ENCODE results near the gene CNN1.
"Not testable (repeated sequence)": the region's sequence is repeated elsewhere in the genome, so short reads cannot be mapped to it uniquely, and the experiment has no call there.

The CNN1 gene

DNA sequence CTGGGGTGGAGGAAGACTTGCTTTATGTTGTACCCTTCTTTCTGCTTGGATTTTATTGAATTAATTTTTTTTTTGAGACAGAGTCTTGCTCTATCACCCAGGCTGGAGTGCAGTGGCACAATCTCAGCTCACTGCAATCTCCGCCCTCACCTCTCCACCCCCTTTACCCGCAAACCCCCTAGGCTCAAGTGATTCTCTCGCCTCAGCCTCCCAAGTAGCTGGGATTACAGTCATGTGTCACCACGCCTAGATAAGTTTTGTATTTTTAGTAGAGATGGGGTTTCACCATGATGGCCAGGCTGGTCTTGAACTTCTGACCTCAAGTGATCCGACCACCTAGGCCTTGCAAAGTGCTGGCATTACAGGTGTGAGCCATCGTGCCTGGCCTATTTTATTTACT, 34.7 kb downstream of the CNN1 start:
- DNase-seq, result not testable (repeated sequence)

DNA sequence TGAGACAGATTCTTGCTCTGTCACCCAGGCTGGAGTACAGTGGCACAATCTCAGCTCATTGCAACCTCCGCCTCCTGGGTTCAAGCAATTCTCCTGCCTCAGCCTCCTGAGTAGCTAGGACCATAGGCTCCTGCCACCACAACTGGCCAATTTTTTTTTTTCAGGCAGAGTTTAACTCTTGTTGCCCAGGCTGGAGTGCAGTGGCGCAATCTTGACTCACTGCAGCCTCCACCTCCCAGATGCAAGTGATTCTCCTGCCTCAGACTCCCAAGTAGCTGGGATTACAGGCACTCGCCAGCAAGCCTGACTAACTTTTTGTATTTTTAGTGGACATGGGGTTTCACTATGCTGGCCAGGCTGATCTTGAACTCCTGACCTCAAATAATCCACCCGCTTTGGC, 35.1 kb downstream of the CNN1 start:
- DNase-seq, result not testable (repeated sequence)

DNA sequence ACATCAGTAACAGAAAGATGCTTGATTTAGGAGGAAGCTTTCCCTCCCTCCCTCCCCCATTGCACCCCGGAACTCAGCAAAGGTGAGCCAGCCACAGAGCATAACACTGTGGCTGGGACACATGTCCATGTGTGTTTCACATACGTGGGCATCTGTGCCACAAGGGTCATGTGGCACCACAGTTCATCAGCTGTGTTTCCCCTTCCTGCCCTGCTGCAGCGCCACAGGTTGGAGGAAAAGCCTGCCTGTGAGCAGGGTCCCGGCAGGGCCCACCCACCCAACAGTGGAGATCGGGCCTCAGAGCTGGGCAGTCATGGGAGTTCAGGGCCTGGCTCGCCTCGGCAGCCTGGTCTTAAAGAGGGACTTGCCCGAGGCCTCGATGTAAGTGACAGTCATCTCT, 36.0 kb downstream of the CNN1 start:
- DNase-seq, result no peak

GRCh38 chr19:11576227-11576626, 37.6 kb downstream of the CNN1 start:
- no peak for DNase-seq

DNA sequence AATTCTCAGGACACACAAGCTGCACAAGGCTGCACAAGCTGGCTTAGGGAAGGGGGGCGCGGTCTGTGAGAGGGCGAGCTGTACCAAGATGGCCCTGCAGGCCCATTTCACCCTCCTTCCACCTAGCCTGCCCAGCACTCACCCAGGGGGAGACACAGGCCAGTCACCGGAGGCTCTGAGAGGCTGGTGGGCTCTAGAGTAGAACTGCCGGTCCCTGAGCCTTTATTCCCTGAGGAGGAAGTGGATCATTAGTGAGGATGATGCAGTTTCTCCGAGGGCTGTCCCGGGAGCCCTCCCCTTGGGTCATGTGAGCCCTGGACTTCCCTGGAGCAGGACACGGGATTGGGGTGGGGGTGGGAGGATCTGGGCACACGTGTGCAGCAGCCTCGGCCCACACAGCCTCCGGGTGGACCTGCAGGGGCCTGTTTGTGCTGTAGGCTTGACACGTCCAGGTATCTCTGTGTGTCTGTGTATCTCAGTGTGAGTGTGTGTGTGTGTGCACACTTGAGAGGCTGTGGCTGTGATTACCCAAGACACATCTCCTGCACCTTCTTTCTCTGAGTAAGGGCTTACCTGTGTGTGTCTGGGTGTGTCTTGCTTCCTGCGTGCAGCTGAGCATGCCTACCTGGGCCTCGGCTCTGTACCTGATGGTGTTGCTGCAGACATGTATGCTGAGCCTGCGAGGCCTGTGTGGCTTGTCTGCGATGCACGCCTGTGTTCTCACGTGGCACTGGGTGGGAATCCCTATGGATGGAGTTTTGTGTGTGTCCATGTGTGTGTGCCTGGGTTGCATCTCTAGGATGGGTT, 39.0 kb downstream of the CNN1 start, which contains the start of gene ACP5:
ACP5 (minus strand) TSS at position 195 of the 807 bp plus-strand sequence. CDS start 328 bp downstream, outside the sequence.
- DNase-seq, result no peak

GRCh38 chr19:11578258-11579142, 39.8 kb downstream of the CNN1 start:
- DNase-seq, result no peak

DNA sequence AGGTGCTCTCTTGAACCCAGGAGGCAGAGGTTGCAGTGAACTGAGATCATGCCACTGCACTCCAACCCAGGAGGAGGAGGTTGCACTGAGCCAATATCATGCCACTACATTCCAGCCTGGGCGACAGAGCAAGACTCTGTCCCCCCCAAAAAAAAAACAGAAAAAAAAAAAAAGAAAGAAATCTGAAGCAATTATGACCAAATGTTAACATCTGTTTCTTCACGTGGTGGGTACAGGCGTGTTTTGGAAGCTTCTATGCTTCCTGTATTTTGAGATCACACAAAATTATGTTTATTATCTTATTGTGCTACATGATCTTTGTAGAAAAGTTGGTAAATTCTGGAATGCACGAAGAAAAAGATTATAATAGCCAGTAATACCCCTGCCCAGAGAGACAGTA, 41.5 kb downstream of the CNN1 start:
- DNase-seq, result no peak

DNA sequence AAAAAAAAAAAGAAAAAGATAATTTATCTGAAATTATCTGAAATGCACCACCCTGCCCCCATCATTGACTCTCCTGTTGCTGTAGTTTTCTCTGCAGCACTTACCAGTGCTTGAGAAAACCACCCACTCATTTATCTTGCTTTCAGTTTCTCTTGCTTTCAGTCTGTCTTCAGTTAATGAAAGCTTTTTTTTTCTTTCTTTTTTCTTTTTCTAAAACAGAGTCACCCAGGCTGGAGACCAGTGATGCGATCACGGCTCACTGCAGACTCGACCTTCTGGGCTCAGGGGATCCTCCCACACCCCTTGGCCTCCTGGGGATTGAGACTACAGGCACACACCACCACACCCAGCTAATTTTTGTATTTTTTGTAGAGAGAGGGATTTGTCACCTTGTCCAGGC, 43.1 kb downstream of the CNN1 start:
- DNase-seq, result no peak

DNA sequence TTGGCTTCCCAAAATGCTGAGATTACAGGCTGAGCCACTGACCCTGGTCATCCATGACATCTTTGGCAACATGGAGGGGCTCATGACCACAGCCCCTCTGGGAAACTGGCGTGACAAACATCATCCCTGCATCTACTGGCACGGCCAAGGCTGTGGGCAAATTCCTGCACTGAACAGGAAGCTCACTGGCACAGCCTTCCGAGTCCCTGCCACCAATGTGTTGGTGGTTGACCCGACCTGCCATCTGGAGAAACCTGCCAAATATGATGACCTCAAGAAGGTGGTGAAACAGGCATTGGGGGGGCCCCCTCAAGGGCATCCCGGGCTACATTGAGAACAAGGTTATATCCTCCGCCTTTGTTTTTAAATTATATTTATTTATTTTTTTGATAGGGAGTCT, 47.7 kb downstream of the CNN1 start:
- DNase-seq, result no peak

DNA sequence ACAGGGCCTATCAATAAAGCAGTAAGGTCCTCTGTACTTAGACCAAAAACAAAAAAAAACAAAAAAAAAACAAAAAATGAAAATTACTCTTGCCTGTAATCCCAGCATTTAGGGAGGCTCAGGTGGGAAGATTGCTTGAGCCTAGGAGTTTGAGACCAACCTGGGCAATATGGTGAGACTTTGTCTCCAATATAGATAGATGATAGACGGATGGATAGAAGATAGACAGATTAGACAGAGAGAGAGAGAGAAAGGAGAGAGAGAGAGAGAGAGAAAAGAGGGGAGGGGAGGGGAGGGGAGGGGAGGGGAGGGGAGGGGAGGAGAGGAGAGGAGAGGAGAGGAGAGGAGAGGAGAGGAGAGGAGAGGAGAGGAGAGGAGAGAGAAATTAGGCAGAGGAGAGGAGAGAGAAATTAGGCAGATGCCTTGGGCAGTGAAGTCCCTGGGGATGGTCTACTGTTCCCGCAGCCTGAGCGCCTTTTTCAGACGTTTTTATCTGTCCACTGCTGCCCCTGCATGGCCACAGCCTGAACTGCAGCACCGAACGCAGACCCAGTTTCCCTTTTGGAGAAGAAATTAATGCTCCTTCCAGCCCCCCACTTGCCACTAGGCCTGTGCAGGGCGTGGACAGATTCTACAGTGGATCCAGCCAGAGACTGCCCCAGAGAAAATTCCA, 48.8 kb downstream of the CNN1 start:
- peak; percentile 70 for DNase-seq

GRCh38 chr19:11587975-11588631, 49.5 kb downstream of the CNN1 start:
- peak; percentile 66 for DNase-seq

DNA sequence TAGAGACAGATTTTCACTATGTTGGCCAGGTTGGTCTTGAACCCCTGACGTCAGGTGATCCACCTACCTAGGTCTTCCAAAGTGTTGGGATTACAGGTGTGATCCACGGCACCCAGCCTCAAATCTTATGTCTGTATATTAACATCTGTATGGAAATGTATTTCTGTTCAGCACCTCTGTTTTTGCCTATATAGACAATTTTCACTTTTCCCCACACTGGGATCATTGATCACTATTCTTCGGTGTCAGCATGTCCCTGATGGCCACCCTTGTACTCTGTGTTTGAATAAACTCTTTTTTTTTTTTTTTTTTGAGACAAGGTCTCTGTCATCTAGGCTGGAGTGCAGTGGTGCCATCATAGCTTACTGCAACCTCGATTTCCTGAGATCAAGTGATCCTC, 55.4 kb downstream of the CNN1 start:
- DNase-seq, result no peak

DNA sequence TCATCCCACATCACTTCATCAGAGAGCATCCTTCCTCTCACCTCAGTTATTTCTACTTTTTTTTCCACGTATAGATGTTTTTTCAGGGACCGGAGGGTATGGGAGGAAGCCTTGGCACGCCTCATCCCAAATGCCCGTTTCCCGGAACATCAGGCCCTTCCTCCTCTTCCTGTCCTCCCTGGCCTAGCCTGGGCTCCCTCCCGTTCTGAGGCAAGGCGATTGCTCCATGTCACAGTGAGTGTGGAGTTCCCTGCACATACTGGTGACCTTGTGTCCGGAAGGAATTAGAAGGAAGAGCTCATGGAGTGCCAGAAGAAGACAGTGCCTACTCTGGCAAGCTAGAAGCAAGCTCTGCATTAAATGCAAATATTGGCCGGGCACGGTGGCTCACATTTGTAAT, 57.5 kb downstream of the CNN1 start:
- no peak for DNase-seq

- DNase-seq, result peak; percentile 98
Measured at GRCh38 chr19:11597202-11598102, 58.8 kb downstream of the CNN1 start, which contains the start of gene ZNF627. ZNF627 (plus strand) TSS chr19:11597483; CDS start chr19:11597628, 145 bp downstream.

GRCh38 chr19:11598103-11598483, 59.4 kb downstream of the CNN1 start:
- DNase-seq, result no peak

GRCh38 chr19:11598746-11599145, 60.1 kb downstream of the CNN1 start:
- no peak for DNase-seq

DNA sequence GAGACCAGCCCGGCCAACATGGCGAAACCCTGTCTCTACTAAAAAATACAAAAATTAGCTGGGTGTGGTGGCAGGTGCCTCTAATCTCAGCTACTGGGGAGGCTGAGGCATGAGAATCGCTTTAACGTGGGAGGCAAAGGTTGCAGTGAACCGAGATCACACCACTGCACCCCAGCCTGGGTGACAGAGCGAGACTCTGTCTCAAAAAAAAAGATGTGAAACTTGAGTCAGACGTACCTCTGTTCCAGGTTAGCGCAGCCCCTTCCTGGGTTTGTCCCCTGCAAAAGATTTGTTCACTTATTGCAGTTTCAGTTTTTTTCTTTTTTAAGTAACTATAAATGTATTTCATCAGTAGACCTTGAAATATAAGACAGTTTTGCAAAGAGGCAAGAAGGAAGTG, 61.1 kb downstream of the CNN1 start:
- not testable (repeated sequence) for DNase-seq
